ENCODE results near the gene MAS1.

The MAS1 gene

GRCh38 chr6:159880412-159880975 is 10.3 kb upstream of the MAS1 start:
- no peak for DNase-seq

DNA sequence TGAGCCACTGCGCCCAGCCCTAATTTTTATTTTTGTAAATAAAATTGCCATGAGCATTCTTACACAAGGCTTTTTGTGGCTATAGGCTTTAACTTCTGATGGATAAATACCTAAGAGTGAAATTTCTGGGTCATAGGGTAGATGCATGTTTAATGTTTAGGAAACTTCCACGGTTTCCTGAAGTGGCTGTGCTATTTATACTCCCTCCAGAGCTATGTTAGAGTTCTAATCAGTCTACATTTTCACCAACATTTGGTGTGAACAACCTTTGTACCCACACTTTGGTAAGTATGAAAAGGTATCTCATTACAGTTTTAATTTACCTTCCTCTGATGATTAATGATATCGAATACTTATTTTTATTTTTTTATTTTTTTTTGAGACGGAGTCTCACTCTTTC is 6.1 kb upstream of the MAS1 start:
- DNase-seq = no peak

DNA sequence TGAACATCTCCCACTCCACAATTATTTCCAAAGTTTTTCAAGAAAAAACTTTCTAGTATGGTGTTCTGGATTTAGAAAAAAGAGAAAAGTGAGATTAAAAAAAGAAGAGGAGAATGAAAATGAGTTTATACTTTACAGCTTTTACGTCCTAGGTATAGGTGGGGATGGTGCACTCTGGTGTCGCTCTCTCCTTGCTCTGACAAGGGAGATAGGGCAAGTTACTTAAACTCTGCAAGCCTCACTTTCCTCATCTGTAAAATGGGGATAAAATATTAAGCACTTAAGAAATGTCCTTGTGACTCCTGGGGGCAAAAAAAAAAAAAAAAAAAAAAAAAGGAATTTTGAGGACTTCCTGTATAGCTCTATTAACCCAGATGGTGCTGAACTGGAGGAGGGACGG is 4.5 kb upstream of the MAS1 start:
- no peak for DNase-seq

DNA sequence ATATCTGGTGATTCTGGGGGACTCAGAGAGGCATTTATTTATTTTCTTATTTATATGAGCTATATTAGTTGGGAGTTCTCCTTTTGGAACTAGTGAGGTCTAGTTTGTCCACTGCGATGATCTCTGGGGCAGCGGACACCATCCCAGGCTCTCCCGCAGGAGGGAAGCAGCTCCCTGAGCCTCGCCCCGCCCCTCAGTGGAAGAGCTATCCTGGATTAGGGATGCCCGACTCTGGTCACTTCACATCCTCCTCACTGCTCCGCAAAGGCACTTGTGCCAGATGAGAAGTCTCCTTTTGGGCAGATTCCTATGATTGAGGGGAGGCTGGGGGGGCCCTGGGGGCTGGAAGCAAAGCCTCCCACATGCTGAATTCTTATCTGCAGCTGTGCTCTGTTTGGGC is 3.6 kb upstream of the MAS1 start:
- DNase-seq = no peak

DNA sequence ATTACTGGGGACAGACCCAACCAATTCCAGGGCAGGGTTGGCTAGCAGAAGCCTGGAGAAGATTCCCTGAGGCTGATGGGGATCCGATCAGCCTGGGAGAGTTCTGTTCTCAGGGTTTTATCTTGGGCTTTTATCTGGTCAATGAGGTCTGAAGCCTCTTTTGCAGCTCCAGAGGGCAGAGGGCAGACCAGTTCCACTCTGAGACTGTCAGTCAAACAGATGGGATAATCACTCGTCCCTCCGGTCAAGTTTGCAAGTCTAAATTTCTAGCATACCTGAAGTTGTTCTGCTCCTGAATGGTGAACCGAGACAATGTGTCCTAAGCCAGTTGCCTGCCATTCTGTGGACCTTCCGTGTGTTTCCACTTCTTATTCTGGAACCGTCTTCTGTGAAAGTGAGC is 3.0 kb upstream of the MAS1 start:
- DNase-seq = no peak

DNA sequence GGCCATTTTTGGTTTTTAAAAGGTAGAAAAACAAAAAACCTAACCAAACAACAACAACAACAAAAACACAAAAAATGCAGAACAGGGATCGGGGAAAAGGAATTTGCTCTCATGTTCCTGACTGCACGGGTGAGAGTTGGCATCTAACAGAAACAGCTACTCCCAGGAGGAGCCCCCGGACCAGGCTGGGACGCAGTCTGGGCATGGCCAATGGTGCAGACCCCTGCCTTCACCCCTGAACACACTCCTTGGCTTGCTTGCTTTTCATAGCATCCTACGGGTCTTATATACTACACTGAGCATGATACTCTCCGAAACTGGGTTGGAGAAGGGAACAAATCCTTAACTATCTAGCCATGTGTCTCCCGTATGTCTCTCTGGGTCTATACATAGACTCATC is 587 bp upstream of the MAS1 start:
- no peak for DNase-seq

GRCh38 chr6:159892053-159892452 is 1.3 kb downstream of the MAS1 start:
- DNase-seq = no peak

- DNase-seq = no peak
Measured at GRCh38 chr6:159893064-159893463, 2.3 kb downstream of the MAS1 start.

DNA sequence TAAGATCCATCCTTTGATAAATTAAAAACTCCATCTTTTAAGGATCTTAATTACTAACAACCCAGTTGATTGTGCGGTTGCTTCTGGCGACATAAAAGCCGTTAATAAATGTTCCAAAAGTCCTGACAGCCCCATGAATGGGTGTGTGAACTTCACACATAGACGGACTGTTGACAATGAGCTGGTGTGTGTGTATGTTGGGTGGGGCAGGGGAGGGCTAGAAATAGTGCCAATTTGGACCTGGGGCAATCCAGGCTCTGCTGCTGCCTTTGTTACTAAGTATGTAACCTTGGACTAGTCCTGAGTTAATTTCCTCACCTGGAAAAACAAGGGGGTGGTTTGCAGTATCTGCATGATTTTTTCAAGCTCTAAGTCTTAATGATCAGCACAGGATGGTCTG is 4.2 kb downstream of the MAS1 start:
- DNase-seq = no peak

- no peak for DNase-seq
Measured at GRCh38 chr6:159897603-159898002, 6.8 kb downstream of the MAS1 start.

- no peak for DNase-seq
Measured at GRCh38 chr6:159898519-159898918, 7.7 kb downstream of the MAS1 start.

- no peak for DNase-seq
Measured at GRCh38 chr6:159899994-159900745, 9.4 kb downstream of the MAS1 start.

- no peak for DNase-seq
Measured at GRCh38 chr6:159902620-159903019, 11.8 kb downstream of the MAS1 start.

DNA sequence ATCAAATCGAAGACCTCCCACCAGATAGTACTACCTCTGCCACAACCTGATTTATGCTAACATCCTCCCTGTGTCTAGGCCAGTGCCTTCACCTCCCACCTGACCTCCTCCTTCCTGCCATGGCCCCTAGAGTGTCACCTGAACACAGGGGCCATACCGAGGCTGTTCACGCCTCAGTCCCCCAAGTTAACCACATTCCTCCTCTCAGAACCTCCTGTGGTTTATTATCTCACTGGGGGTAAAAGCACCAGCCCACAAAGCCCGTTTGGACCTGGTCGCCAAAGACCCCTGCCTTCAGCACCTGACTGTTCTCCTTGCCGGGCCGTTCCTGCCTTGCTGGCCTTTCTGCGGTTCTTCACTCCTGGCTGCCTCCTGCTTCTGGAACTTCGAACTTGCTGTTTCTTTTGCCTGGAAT is 13.7 kb downstream of the MAS1 start:
- no peak for DNase-seq

GRCh38 chr6:159906400-159906799 is 15.6 kb downstream of the MAS1 start:
- no peak for DNase-seq

- DNase-seq = no peak
Measured at GRCh38 chr6:159908535-159908934, 17.7 kb downstream of the MAS1 start.

DNA sequence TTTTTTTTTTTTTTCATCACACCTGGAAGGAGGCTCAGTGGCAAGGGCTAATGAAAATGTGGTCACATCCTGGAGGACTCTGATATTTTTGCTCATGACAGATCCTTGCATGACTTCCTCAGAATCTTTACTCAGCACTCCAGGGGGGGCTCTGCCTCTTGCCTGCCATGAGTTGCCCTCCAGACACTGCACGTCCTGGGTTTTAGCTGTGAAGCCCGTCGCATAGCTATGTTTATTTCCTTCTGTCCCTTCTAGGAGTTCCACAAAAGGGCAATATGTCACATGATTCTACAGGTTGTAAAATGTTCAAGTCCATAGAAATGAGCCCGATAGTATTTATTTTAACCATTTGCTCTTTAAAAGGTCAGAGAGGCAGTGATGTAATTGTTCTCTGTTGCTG is 18.2 kb downstream of the MAS1 start:
- no peak for DNase-seq

DNA sequence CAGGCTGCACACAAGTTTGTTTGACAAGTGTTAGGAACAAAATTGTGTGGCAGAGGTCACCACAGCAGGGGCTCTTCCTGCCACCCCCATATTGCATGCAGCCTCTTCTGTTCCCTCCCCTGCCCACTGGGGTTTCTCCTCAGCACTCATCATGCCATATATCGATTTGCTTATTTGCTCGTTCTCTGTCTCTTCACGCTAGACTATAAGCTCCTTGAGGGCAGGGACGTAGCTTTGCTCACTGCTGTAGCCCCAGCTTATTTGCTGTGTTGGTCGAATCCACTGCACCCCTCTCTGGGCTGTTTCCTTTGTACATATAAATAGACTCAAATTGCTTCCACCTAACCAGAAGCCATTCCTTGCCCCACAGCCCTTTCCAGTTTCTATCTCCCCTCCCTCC is 19.6 kb downstream of the MAS1 start:
- no peak for DNase-seq

DNA sequence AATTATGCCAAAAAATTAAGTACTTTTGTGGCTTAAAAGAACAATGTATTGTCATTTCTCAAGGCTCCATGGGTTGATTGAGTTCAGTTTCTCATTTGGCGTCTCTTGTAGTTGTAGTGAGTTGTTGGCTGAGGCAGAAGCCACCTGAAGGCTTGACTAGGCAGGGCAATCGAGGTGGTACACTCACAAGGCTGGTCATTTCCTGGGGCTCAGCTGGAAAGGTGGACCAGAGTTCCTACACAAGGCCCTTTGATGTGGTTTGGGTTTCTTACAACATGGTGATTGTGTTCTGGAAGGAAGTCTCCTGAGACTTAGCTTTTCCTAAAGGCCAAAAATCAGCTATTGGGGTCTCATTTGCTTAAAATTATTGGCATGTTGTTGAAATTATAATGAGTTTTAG is 22.6 kb downstream of the MAS1 start:
- no peak for DNase-seq

GRCh38 chr6:159913862-159914564 is 23.2 kb downstream of the MAS1 start:
- DNase-seq = no peak

GRCh38 chr6:159914565-159914923 is 23.8 kb downstream of the MAS1 start:
- no peak for DNase-seq

- DNase-seq = no peak
Measured at GRCh38 chr6:159915397-159915796, 24.6 kb downstream of the MAS1 start.

DNA sequence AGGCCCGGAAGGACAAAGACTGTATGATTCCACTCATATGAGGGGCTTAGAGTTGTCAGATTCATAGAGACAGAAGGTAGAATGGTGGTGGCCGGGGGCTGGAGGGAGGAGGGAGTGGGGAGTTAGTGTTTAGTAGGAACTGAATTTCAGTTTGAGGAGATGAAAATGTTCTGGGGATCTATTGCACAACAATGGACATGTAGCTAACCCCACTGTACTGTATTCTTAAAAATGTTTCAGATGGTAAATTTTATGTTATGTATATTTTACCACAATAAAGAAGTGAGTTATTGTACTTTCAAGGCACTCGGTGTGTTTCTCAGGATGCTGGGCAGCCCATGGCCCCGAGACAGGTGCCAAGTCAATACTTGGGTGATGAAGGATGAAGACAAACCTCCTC is 25.4 kb downstream of the MAS1 start:
- DNase-seq = no peak

DNA sequence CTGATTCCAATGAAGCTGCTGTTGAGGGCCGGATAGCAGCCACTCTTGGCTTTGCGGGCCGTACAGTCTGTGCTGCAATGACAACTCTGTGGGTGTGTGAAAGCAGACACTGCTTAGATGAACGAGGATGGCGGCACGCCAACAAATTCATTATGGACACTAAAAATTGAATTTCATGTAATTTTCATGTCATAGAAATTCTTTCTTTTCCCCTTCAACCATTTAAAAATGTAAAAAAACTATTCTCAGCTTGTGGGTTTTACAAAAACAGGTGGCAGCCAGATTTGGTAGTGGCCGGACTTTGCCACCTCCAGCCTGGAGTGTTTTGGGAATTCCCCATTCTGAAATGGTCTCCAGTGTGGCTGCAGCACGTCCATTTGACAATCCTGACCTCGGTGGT is 26.0 kb downstream of the MAS1 start:
- no peak for DNase-seq
